GM19240 (cell line): ENCODE results near the gene PYHIN1.

Experiments used
- DNase-seq: peaks from one replicate; pipeline ENCODE4 v3.0.0; 2011; ENCODE audit warnings: low spot score; ENCODE audit not compliant: insufficient read length

PYHIN1 gene

GRCh38 chr1:158931055-158931737 is at the start of gene PYHIN1:
Gene PYHIN1 (plus strand): TSS chr1:158931552. CDS start chr1:158936911, 5,359 bp downstream.
- no peak for DNase-seq

GRCh38 chr1:158893654-158894053 is 37.7 kb upstream of the PYHIN1 start:
- DNase-seq = no peak

GRCh38 chr1:158898722-158899121 is 32.6 kb upstream of the PYHIN1 start:
- DNase-seq = no peak

- no peak for DNase-seq
Measured at GRCh38 chr1:158901623-158902022, 29.7 kb upstream of the PYHIN1 start.

- DNase-seq = no peak
Measured at GRCh38 chr1:158916085-158916484, 15.3 kb upstream of the PYHIN1 start.

GRCh38 chr1:158924677-158925076 is 6.7 kb upstream of the PYHIN1 start:
- no peak for DNase-seq

GRCh38 chr1:158930504-158930903 is 848 bp upstream of the PYHIN1 start:
- DNase-seq = no peak

- no peak for DNase-seq
Measured at GRCh38 chr1:158932171-158932570, 819 bp downstream of the PYHIN1 start.

GRCh38 chr1:158933621-158934020 is 2.3 kb downstream of the PYHIN1 start:
- DNase-seq = no peak

GRCh38 chr1:158939180-158939579 is 7.8 kb downstream of the PYHIN1 start:
- DNase-seq = no peak

GRCh38 chr1:158941317-158941716 is 10.0 kb downstream of the PYHIN1 start:
- no peak for DNase-seq

GRCh38 chr1:158942490-158942889 is 11.1 kb downstream of the PYHIN1 start:
- DNase-seq = no peak

- no peak for DNase-seq
Measured at GRCh38 chr1:158943059-158943458, 11.7 kb downstream of the PYHIN1 start.

- no peak for DNase-seq
Measured at GRCh38 chr1:158945061-158945460, 13.7 kb downstream of the PYHIN1 start.

- no peak for DNase-seq
Measured at GRCh38 chr1:158946785-158947184, 15.4 kb downstream of the PYHIN1 start.

GRCh38 chr1:158951956-158952355 is 20.6 kb downstream of the PYHIN1 start:
- DNase-seq = peak; percentile 23

GRCh38 chr1:158952416-158952815 is 21.1 kb downstream of the PYHIN1 start:
- DNase-seq = no peak

- no peak for DNase-seq
Measured at GRCh38 chr1:158961178-158961577, 29.8 kb downstream of the PYHIN1 start.

- no peak for DNase-seq
Measured at GRCh38 chr1:158962983-158963382, 31.6 kb downstream of the PYHIN1 start.

- DNase-seq = no peak
Measured at GRCh38 chr1:158969166-158969565, 37.8 kb downstream of the PYHIN1 start.

- DNase-seq = no peak
Measured at GRCh38 chr1:158969855-158970254, 38.5 kb downstream of the PYHIN1 start.

GRCh38 chr1:158972841-158973240 is 41.5 kb downstream of the PYHIN1 start:
- DNase-seq = no peak

- no peak for DNase-seq
Measured at GRCh38 chr1:158976219-158976618, 44.9 kb downstream of the PYHIN1 start.

GRCh38 chr1:158978730-158979129 is 47.4 kb downstream of the PYHIN1 start:
- no peak for DNase-seq
